CD1c-positive myeloid dendritic cell (primary cell): ENCODE data around the gene SORCS2.

Source experiments
- DNase-seq: peaks from one replicate; pipeline ENCODE4 v3.0.0-alpha.2; 2016; ENCODE audit errors: extremely low spot score

Gene SORCS2

GRCh38 chr4:7287918-7288280, 95.6 kb downstream of the SORCS2 start:
- no peak for DNase-seq

GRCh38 chr4:7288751-7289523, 96.6 kb downstream of the SORCS2 start:
- DNase-seq: no peak

DNA sequence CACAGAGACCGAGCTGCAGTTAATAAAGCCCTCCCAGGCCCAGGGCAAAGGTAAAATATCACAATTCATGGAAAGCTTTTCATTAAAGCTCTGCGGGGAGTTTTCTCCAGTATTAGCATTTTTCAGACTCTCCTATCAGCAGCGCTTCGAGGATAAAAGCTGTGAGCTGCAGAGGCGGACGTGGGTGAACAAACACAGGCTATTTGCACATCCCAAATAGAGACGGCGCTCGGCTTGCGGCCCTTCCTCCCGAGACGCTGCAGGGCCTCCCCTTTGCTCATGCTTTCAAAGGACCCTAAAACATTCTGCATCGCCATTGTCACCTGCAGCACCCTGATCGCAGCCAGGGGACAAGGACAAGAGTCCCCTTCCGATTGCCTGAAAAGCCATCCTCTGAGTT, 97.3 kb downstream of the SORCS2 start:
- DNase-seq: no peak

DNA sequence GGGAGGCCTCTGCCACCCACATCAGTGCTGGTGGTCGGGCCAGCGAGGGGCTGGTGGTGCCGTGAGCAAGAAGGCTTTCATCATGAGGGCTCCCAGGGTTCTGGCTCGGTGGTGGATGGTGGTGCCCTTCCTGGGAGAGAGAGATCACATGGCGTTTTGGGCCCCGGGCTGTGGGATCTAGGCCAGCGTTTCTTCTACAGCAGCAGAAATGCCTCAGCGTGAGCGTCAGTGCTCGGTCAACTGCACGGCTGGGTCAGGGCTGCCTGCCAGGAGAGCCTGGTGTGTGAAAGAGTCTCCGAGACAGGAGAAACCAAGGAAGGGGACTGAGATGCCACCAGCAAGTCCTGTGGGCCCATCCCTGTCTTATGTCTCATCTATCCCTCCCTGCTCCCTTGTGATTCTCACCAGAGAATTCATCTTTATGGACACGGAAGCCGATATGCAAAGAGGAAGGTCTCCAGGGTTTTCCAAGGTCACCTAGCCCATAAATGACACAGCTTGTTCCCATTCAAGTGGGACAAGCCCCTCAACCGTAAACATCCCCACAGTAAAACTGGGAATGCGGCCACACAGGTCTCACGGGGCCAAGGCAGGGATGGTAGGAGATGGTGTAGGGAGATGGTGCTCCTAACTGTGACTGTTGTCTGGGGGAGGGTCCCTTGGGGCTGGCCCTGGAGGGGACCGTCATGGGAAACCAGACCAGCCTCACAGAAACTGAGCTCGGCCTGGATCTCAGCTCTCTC, 99.2 kb downstream of the SORCS2 start:
- DNase-seq: no peak

GRCh38 chr4:7293703-7294102, 101.4 kb downstream of the SORCS2 start:
- DNase-seq: no peak

GRCh38 chr4:7294176-7294756, 101.9 kb downstream of the SORCS2 start:
- DNase-seq: no peak

- no peak for DNase-seq
Measured at GRCh38 chr4:7295197-7295910, 103.0 kb downstream of the SORCS2 start.

GRCh38 chr4:7295911-7296660, 103.7 kb downstream of the SORCS2 start:
- no peak for DNase-seq

- no peak for DNase-seq
Measured at GRCh38 chr4:7296661-7297335, 104.5 kb downstream of the SORCS2 start.

DNA sequence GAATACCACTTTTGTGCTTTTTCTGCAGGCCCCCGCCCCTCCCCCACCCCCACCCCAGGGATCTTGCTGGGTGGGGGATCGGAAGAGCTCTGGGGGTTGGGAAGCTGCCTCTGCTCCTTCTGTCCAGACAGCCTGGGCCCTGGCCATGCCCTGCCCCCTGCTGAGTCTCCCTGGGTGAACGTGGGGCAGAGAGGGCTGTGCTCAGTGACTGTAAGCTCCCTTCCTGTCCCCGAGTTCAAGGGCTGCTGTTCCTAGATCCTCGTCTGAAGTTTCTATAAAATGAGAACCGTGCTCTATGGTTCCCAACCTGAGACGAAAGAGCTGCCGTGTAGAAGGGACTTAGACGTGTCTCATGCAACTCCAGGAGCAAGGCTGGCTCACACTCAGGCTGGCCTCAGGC, 105.0 kb downstream of the SORCS2 start:
- DNase-seq: no peak

GRCh38 chr4:7297881-7298280, 105.5 kb downstream of the SORCS2 start:
- DNase-seq: no peak

DNA sequence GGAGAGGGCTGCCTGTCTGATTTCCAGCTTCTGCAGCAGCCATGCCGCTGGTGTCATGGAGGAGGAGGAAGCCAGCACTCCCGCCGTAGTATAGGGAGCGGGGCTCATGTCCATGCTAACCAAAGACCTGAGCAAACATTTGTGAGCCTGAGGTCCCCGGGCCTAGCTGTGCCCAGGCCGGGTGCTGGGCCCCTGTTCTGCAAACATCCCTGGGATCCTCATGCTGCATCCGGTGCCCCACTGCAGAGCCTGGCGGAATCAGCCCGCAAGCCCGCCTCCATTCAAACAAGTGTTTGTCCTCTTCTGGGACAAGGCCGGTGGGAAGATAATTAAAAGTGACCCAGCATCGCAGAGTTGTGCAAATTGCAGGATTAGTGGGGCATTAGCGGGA, 106.3 kb downstream of the SORCS2 start:
- no peak for DNase-seq

DNA sequence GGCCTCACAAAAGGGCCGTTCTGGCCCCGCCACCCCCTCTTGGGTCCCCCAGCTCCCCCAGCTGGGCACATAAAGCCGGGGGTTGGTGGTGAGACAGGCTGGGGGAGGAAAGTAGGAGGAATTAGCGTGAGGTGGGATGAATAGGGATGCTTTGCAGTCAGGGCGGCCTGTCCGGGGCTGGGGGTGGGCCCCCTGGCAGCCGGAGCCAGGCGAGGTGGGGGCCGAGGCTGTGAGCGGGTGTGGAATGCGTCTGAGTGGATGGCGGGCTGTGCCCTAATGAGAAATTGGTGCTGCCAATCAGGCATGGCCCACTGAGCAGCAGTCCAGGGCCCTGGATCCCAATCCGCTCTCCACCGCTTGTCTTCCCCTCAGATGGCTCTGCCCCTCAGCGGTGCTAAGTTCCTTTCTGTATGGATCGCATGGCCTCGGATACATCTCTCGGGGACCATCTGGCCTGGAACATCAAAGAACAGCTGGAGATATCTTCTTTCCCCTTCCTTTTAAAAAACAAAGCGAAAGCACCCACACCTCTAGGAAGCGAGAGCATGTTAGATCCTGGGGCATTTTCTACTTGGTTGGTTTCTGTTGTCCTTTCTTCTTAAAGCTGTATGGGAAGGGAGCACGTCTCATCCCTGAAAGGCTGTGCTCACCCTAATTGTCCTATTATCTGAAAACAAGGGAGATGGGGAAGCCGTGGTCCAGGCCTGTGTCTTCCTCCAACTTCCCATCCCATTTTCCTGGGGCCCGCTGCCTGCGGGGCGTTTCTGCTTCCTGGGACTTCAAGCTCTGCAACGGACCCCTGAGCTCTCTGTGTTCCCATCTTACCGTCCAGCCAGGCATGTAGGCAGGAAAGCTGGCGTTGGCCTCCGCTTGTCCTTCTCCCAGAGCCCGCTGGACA, 106.9 kb downstream of the SORCS2 start:
- no peak for DNase-seq

DNA sequence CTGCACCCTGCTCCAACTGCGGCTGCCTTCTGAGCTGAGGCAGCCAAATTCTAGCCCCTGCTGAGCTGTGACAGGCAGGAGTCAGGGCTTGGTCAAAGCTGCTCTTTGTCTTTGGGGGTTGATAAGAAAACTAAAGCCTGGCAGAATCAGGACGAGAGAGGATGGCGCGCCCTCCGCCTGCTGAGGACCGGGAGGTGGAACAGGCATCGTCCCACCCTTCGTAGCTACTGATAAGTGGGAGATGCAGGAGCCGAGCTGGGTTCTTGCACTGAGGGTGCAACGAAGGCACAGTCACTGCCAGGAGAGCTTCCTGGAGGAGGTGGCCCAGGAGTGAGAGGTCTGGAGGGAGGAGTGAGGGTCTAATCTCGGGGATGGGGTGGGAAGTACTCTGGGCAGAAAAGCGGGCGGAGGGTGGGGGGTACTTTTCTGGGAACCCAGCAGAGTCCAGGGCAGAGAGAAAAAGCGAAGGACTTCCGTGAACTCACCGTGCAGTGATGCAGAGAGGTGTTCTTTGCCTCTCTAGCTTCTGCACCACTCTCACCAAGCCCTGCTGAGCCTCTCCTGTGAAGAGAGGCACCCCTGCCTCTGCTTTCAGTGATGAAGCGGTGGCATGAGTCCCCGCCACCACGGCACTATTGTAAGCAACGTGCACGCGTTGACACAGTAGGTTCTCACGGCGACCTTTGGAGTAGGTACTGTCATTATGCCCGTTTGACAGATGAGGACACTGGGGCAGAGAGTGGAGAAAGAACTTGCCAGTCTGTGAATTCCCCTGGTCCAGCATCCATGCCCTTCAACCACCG, 107.8 kb downstream of the SORCS2 start:
- no peak for DNase-seq

DNA sequence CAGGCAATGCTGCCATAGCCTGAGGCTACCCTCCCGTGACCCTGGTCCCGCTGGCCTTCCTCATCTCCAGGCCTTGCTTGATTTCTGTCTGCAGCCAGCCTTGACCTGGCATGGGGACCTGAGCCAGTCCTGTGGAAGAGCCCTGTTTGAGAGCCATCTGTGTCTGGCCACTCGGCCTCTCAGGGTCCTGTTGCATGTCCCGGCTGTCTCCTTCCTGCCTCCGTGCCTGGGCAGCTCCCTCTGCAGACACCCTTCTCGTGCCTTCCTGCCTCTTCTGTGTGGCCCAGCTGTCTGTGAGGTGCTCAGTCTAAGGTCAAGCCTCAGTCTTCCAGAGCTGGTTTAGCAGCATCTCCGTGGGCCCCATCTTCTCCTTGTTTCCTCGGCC, 108.4 kb downstream of the SORCS2 start:
- DNase-seq: no peak

DNA sequence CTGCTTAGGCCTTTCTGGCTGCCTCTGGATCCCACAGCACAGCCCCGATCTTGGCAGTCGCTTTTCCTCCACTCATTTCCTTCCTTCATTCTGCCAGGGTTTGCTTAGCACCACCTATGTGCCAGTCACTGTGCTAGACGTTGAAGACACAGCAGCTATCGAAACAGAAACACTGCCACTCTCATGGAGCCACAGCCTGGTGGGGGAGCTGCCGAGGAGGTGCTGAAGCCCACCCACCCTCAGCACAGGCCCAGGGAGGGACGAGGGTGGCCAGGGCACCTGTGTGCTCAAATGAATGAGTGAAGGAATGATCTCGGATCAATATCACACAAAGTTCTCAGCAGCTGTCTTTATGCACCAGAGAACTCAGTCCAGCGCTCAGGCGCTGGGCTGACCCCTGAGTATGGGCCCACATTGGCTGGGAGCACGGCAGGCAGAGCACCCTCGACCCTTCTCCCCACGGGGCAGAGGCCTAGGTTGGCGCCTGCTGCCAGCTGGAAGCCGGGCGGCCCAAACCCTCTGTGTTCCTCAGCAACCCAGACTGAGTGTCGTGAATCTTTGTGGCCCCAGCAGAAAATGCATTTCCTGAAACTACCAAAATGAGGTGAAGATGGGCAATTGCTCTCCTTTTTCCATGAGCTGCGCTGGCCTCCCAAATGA, 108.9 kb downstream of the SORCS2 start:
- no peak for DNase-seq

DNA sequence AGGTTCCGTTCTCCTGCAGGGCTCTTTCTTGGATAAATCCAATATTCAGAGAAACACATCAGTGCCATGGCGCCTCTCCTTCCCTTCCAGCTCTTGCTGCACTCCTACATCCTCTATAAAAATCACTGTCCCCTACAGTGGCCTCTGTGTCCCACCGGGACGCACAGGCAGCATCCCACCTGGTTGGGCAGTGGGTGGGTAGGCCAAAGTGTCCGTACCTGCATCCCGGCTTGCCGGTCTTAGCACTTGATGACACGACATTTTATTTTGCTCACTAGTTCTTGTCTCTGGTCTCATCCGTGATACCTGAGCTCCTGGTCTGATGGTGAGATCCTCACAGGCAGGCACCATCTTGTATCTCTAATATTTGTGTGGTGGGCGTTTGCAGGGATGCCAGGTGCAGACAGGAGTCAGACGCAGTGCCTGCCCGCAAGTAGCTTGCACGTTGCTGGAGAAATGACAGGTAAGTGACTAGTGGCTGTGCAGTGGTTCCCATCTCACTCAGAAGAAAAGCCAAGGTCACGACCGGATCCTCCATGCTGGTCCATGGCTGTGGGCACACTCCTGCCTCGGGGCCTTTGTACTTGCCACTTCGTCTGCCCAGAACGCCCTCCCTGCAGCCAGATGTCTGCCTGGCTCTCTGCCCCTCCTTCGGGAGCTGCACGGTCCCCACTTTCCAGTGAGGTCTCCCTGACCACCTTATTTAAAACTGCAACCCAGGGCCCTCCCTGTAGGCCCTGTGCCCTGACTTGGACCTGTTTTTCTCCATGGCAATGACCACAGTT, 109.7 kb downstream of the SORCS2 start:
- no peak for DNase-seq
